ENCODE results near the gene VPS16.

- TF ChIP-seq CTCF (IDR thresholded peaks at IDR 0.05 in 8 of 11, conservative IDR thresholded peaks at IDR 0.05 in 3 of 11) (no peak), POLR2A (IDR thresholded peaks at IDR 0.05) (no peak), POLR2AphosphoS5 (IDR thresholded peaks at IDR 0.05) (no peak)
Observed at GRCh38 chr20:2869381-2869780, 28.8 kb downstream of the VPS16 start.

Data from spleen (tissue), 7 donors.